ENCODE data around the gene CHCHD6. TPM values are rescaled to one million over a fixed set of nuclear protein-coding genes. Genes with fewer than 3 reads are reported as not detected.

The CHCHD6 gene
- total and polyA plus RNA-seq, 2 donors (not counting 3 experiments of a cell fraction or from before 2014, with no cell fraction given) = 8.4 to 10.1 TPM

GRCh38 chr3:126998728-126999127 is 294.7 kb downstream of the CHCHD6 start:
- CTCF ChIA-PET = interaction anchor here (1.1 kb wide), 1 partner anchor 16 kb away, joined by 4 read pairs; the partner anchor contains the start of gene PLXNA1
- POLR2A ChIA-PET = no interaction called here
- no peaks in the 10 kb centered on the region for H3K79me2 ChIP-seq (ENCODE audit: control insufficient read depth, insufficient read depth, low read length)
- no peaks in the 10 kb centered on the region for H3K27me3 ChIP-seq (ENCODE audit: control insufficient read depth in 2 of 2, insufficient read depth in 2 of 2, low read length in 2 of 2)
- H2AFZ ChIP-seq (ENCODE audit: low read depth, low read length) = no peak overlapping the region
- FAIRE-seq (no peak), DNase-seq (ENCODE audit: low read depth, low spot score) (no peak)
- BruUV-seq (replicated peaks) = no TSS peak
- H4K20me1 ChIP-seq (replicated peaks; ENCODE audit: control insufficient read depth, extremely low read depth, insufficient read depth, low read length) = no peaks in the 10 kb centered on the region
- H3K36me3 ChIP-seq (ENCODE audit: control insufficient read depth in 2 of 2, extremely low read depth in 1 of 2, insufficient read depth in 2 of 2, low read length in 2 of 2) = no peaks in the 10 kb centered on the region
- no peak overlapping the region for H3K9ac ChIP-seq (replicated peaks; ENCODE audit: extremely low read depth, insufficient read depth, low read length)
- H3K9me1 ChIP-seq (replicated peaks; ENCODE audit: control insufficient read depth, extremely low read depth, insufficient read depth, low read length) = no peaks in the 10 kb centered on the region
- dilution Hi-C loops (cut with MboI; ENCODE audit: extremely low pct_ligation_motif_present, low sequenced_read_pairs) (no loop called here), intact Hi-C loops (cut with micrococcal nuclease) (no loop called here)
- TF ChIP-seq GATA2 (IDR thresholded peaks at IDR 0.05; ENCODE audit: insufficient read depth, insufficient read length, low read depth, low read length) = no peak
- no peak for TF ChIP-seq MAX (IDR thresholded peaks at IDR 0.05; ENCODE audit: insufficient read depth, insufficient read length)
- TF ChIP-seq CTCF (IDR thresholded peaks at IDR 0.05; ENCODE audit: extremely low read depth in 1 of 2, insufficient read depth in 1 of 2, low read depth in 1 of 2, low read length in 2 of 2) = no peak
- no peak for TF ChIP-seq POLR2AphosphoS5 (IDR thresholded peaks at IDR 0.05; ENCODE audit: insufficient read depth, low read depth, low read length)
- TF ChIP-seq MYC (IDR thresholded peaks at IDR 0.05; ENCODE audit: low read depth, low read length) = no peak
- no peak for TF ChIP-seq EZH2 (IDR thresholded peaks at IDR 0.05; ENCODE audit: borderline replicate concordance, low read depth, low read length, severe bottlenecking)
- no peak for TF ChIP-seq POLR2A (IDR thresholded peaks at IDR 0.05; ENCODE audit: low read depth, low read length)
- no peak for TF ChIP-seq JUN (IDR thresholded peaks at IDR 0.05; ENCODE audit: borderline replicate concordance, insufficient read depth, insufficient read length, low read depth)
- TF ChIP-seq FOS (IDR thresholded peaks at IDR 0.05; ENCODE audit: borderline replicate concordance, insufficient read depth, low read length) = no peak
- H3K4me3 ChIP-seq (replicated peaks in 1 of 3; ENCODE audit: insufficient read depth in 1 of 3, low read depth in 1 of 3, low read length in 3 of 3) = no peak overlapping the region
- no peaks in the 10 kb centered on the region for H3K9me3 ChIP-seq (replicated peaks; ENCODE audit: control insufficient read depth, insufficient read depth, low read length)
- H3K4me2 ChIP-seq (ENCODE audit: insufficient read depth, low read length) = no peak overlapping the region
- peaks cover 11% of the 10 kb centered on the region for H3K4me1 ChIP-seq (ENCODE audit: control insufficient read depth, extremely low read depth, insufficient read depth, low read length)
- no peak overlapping the region for H3K27ac ChIP-seq (ENCODE audit: insufficient read depth, low read depth, low read length)

Data from endothelial cell of umbilical vein (primary cell).